B cell (primary cell): Measurements from ENCODE around the gene CLDN2.

Experiments used
- CTCF ChIP-seq: fragments of 200-600 bp; IDR thresholded peaks from one replicate; pipeline ENCODE4 v1.8.0; 2022; ENCODE audit warnings: antibody characterized with exemption, mild to moderate bottlenecking
- EZH2 ChIP-seq: IDR thresholded peaks from 2 replicates; pipeline ENCODE4 v1.6.1; 2012; ENCODE audit warnings: borderline replicate concordance, low read depth, mild to moderate bottlenecking, moderate library complexity, low read length; ENCODE audit not compliant: insufficient read depth, poor library complexity, severe bottlenecking

GRCh38 chrX:106949366-106949765 is 29.2 kb downstream of the CLDN2 start:
- no peak for TF ChIP-seq EZH2
- no peak for TF ChIP-seq CTCF
